Nephron (organoid): ENCODE measurements around the gene CCNO.

Source experiments
- H3K27ac Mint-ChIP-seq, 3 experiments: 2 replicates each; pipeline ENCODE4 v1.8.0; 2020; ENCODE audit warnings: mixed read lengths in 3 of 3, mild to moderate bottlenecking in 2 of 3, moderate library complexity in 1 of 3
- H3K27me3 Mint-ChIP-seq: 2 replicates; pipeline ENCODE4 v1.8.0; 2021; ENCODE audit warnings: low read depth, mild to moderate bottlenecking, moderate library complexity, mixed read lengths
- H3K36me3 Mint-ChIP-seq: 2 replicates; pipeline ENCODE4 v1.8.0; 2020; ENCODE audit warnings: low read depth, mixed read lengths
- H3K4me1 Mint-ChIP-seq: 2 replicates; pipeline ENCODE4 v1.8.0; 2020; ENCODE audit warnings: mixed read lengths
- H3K4me3 Mint-ChIP-seq, 3 experiments: 2 replicates each; pipeline ENCODE4 v1.8.0; 2020; ENCODE audit warnings: mild to moderate bottlenecking in 3 of 3, mixed read lengths in 3 of 3, moderate library complexity in 2 of 3
- H3K9me3 Mint-ChIP-seq: 2 replicates; pipeline ENCODE4 v1.8.0; 2020; ENCODE audit warnings: mixed read lengths
- TF ChIP-seq, protein P1 (sequence below), 3 experiments: fragments of 200-600 bp; sonication (generic); IDR thresholded peaks; one replicate each; pipeline ENCODE4 v1.5.0; 2021; ENCODE audit warnings: antibody characterized with exemption in 3 of 3; ENCODE audit not compliant: unreplicated experiment in 3 of 3

CCNO gene

GRCh38 chr5:55188656-55189540 lies 44.5 kb downstream of the CCNO start:
- no peak overlapping the region for H3K27ac Mint-ChIP-seq
- TF ChIP-seq, protein P1, sequence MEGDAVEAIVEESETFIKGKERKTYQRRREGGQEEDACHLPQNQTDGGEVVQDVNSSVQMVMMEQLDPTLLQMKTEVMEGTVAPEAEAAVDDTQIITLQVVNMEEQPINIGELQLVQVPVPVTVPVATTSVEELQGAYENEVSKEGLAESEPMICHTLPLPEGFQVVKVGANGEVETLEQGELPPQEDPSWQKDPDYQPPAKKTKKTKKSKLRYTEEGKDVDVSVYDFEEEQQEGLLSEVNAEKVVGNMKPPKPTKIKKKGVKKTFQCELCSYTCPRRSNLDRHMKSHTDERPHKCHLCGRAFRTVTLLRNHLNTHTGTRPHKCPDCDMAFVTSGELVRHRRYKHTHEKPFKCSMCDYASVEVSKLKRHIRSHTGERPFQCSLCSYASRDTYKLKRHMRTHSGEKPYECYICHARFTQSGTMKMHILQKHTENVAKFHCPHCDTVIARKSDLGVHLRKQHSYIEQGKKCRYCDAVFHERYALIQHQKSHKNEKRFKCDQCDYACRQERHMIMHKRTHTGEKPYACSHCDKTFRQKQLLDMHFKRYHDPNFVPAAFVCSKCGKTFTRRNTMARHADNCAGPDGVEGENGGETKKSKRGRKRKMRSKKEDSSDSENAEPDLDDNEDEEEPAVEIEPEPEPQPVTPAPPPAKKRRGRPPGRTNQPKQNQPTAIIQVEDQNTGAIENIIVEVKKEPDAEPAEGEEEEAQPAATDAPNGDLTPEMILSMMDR (IDR thresholded peaks at IDR 0.05; ENCODE audit: unreplicated experiment in 3 of 3) = no peak
- H3K4me1 Mint-ChIP-seq = no peaks in the 10 kb centered on the region
- no peaks in the 10 kb centered on the region for H3K36me3 Mint-ChIP-seq
- no peak overlapping the region for H3K4me3 Mint-ChIP-seq
- H3K27me3 Mint-ChIP-seq = peaks cover 72% of the 10 kb centered on the region
- no peaks in the 10 kb centered on the region for H3K9me3 Mint-ChIP-seq

DNA sequence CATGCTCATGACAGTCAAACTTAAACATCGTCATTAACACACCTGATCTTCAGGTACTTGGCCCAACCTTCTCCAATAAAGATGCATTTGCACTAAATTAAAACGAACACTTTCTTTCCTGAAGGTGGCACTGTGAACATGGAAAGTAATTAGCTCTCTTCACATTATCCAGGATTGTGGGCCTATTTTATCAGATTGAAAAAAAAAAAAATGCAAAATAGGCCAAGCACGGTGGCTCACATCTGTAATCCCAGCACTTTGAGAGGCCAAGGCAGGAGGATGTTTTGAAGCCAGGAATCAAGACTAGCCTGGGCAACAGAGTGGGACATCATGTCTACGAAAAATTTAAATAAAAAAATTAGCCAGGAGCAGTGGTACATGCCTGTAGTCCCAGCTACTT lies 46.0 kb downstream of the CCNO start:
- Mint-ChIP-seq H3K36me3 (no peaks in the 10 kb centered on the region), H3K27me3 (peaks cover 57% of the 10 kb centered on the region), H3K4me3 (no peak overlapping the region), H3K4me1 (no peaks in the 10 kb centered on the region), H3K27ac (no peak overlapping the region), H3K9me3 (no peaks in the 10 kb centered on the region)
- TF ChIP-seq, protein P1 (IDR thresholded peaks at IDR 0.05; ENCODE audit: unreplicated experiment in 3 of 3) = peak in 1 of 3 experiments; percentile 15
